ENCODE results near the gene KLF4. TPM values are rescaled to one million over a fixed set of nuclear protein-coding genes. Genes with fewer than 3 reads are reported as not detected.

The KLF4 gene
- polyA plus RNA-seq, 1 donor (not counting 4 experiments of a cell fraction or from before 2014, with no cell fraction given), result 37.1 TPM

- no peak overlapping the region for H3K4me3 ChIP-seq (ENCODE audit: control insufficient read depth in 2 of 3, extremely low read depth in 1 of 3, insufficient read depth in 2 of 3, low read depth in 1 of 3, low read length in 3 of 3)
- FAIRE-seq, result no peak
- H3K27me3 ChIP-seq (ENCODE audit: control insufficient read depth, extremely low read depth, insufficient read depth, low read length), result no peaks in the 10 kb centered on the region
- H3K9me3 ChIP-seq (ENCODE audit: control insufficient read depth, low read depth, low read length), result no peaks in the 10 kb centered on the region
- no peaks in the 10 kb centered on the region for H3K4me1 ChIP-seq (ENCODE audit: control insufficient read depth, extremely low read depth, insufficient read depth, low read length)
- no peaks in the 10 kb centered on the region for H3K79me2 ChIP-seq (ENCODE audit: control insufficient read depth, insufficient read depth, low read length)
- DNase-seq (ENCODE audit: low read depth, low spot score), result no peak
- dilution Hi-C loops (cut with MboI; ENCODE audit: extremely low pct_ligation_motif_present, low sequenced_read_pairs), result no loop called here
- H4K20me1 ChIP-seq (ENCODE audit: control insufficient read depth, extremely low read depth, insufficient read depth, low read length), result no peaks in the 10 kb centered on the region
- no peak overlapping the region for H3K27ac ChIP-seq (ENCODE audit: control insufficient read depth, insufficient read depth, low read length)
- H3K9ac ChIP-seq (ENCODE audit: control insufficient read depth, extremely low read depth, insufficient read depth, low read length), result no peak overlapping the region
- no peak overlapping the region for H3K4me2 ChIP-seq (ENCODE audit: control insufficient read depth, extremely low read depth, insufficient read depth, low read depth, low read length)
- no peak overlapping the region for H2AFZ ChIP-seq (ENCODE audit: control insufficient read depth, low read length)
- H3K36me3 ChIP-seq (ENCODE audit: control insufficient read depth in 2 of 2, extremely low read depth in 1 of 2, insufficient read depth in 2 of 2, low read length in 2 of 2), result no peaks in the 10 kb centered on the region
- no peaks in the 10 kb centered on the region for H3K9me1 ChIP-seq (ENCODE audit: control insufficient read depth, extremely low read depth, insufficient read depth, low read length)
- no peak for TF ChIP-seq EZH2 (IDR thresholded peaks at IDR 0.05; ENCODE audit: low read length)
- TF ChIP-seq CTCF (optimal IDR thresholded peaks at IDR 0.05 in 1 of 3, IDR thresholded peaks at IDR 0.05 in 1 of 3, conservative IDR thresholded peaks at IDR 0.05 in 1 of 3; ENCODE audit: extremely low read depth in 1 of 3, insufficient read depth in 2 of 3, low read length in 3 of 3), result no peak
Measured at GRCh38 chr9:107513464-107514100, 24.0 kb upstream of the KLF4 start.

- Histone ChIP-seq H3K9me1 (ENCODE audit: control insufficient read depth, extremely low read depth, insufficient read depth, low read length) (no peaks in the 10 kb centered on the region), H2AFZ (ENCODE audit: control insufficient read depth, low read length) (no peak overlapping the region), H3K9ac (ENCODE audit: control insufficient read depth, extremely low read depth, insufficient read depth, low read length) (no peak overlapping the region), H3K4me3 (ENCODE audit: control insufficient read depth in 2 of 3, extremely low read depth in 1 of 3, insufficient read depth in 2 of 3, low read depth in 1 of 3, low read length in 3 of 3) (no peak overlapping the region), H3K27me3 (ENCODE audit: control insufficient read depth, extremely low read depth, insufficient read depth, low read length) (no peaks in the 10 kb centered on the region), H3K4me2 (ENCODE audit: control insufficient read depth, extremely low read depth, insufficient read depth, low read depth, low read length) (peak overlapping the region; percentile 24), H4K20me1 (ENCODE audit: control insufficient read depth, extremely low read depth, insufficient read depth, low read length) (no peaks in the 10 kb centered on the region), H3K36me3 (ENCODE audit: control insufficient read depth in 2 of 2, extremely low read depth in 1 of 2, insufficient read depth in 2 of 2, low read length in 2 of 2) (no peaks in the 10 kb centered on the region), H3K4me1 (ENCODE audit: control insufficient read depth, extremely low read depth, insufficient read depth, low read length) (peaks cover 5% of the 10 kb centered on the region), H3K9me3 (ENCODE audit: control insufficient read depth, low read depth, low read length) (no peaks in the 10 kb centered on the region), H3K79me2 (ENCODE audit: control insufficient read depth, insufficient read depth, low read length) (no peaks in the 10 kb centered on the region), H3K27ac (ENCODE audit: control insufficient read depth, insufficient read depth, low read length) (no peak overlapping the region)
- TF ChIP-seq EZH2 (IDR thresholded peaks at IDR 0.05; ENCODE audit: low read length) (no peak), CTCF (optimal IDR thresholded peaks at IDR 0.05 in 1 of 3, IDR thresholded peaks at IDR 0.05 in 1 of 3, conservative IDR thresholded peaks at IDR 0.05 in 1 of 3; ENCODE audit: extremely low read depth in 1 of 3, insufficient read depth in 2 of 3, low read length in 3 of 3) (no peak)
- peak; percentile 88 for FAIRE-seq
- dilution Hi-C loops (cut with MboI; ENCODE audit: extremely low pct_ligation_motif_present, low sequenced_read_pairs), result no loop called here
- no peak for DNase-seq (ENCODE audit: low read depth, low spot score)
Measured at GRCh38 chr9:107504585-107505455, 15.3 kb upstream of the KLF4 start.

All from keratinocyte (primary cell).